A673 (cell line): ENCODE results near the gene CCDC78.

Experiments
- CTCF ChIP-seq: fragments of 300-800, 200-600 bp; sonication (generic); conservative IDR thresholded peaks from 2 replicates; pipeline ENCODE4 v1.5.1; 2017; ENCODE audit warnings: low read depth, mild to moderate bottlenecking, antibody characterized with exemption, low read length, moderate library complexity, mixed read lengths
- EZH2 ChIP-seq: fragments of 200-600 bp; sonication (generic); IDR thresholded peaks from 2 replicates; pipeline ENCODE4 v1.6.1; 2017; ENCODE audit warnings: borderline replicate concordance, low read depth, mild to moderate bottlenecking, mixed read lengths, antibody characterized with exemption, low read length; ENCODE audit not compliant: poor library complexity, severe bottlenecking

DNA sequence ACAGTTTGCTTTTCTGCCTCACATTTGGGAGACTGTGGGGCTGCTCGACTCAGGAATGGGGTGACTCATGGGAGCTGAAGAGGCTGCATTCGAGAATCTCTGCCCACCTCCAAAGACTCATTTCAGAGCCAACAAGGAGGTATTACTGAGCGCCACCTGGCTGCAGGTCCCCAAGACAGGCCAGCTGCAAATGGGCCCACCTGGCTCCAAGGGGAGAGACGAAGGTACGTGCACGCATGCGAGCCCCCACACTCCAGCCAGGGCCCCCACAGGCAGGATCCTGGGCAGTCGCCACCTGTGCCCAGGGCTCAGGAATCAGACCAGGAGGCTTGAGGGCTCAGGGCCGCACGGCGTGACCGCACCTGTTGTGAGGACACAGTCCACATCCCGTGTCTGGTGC lies 6.7 kb upstream of the CCDC78 start:
- TF ChIP-seq CTCF (no peak), EZH2 (no peak)
